A549 treated with Mapracorat at 1 μM for 4 hours (cell line): ENCODE measurements around the gene SYNGAP1. TPM values are rescaled to one million over a fixed set of nuclear protein-coding genes. Genes with fewer than 3 reads are reported as not detected.

Experiments used
- total RNA-seq: library from RNA; stranded (reverse); fragments of 200-300 nt; extraction: Qiagen RNA extraction; gene quantifications from 5 replicates; pipeline ENCODE4 v1.2.3, GENCODE V29; 2022

Gene SYNGAP1
- 3.2 to 9.3 TPM (median 4.4 TPM) in 5 replicates for total RNA-seq

GRCh38 chr6:33419580-33420490, at the start of gene SYNGAP1:
TSS of gene SYNGAP1 (plus strand) at chr6:33420065. CDS start at chr6:33420265, 200 bp downstream.

GRCh38 chr6:33391278-33391921, 28.5 kb upstream of the SYNGAP1 start, which contains the start of gene KIFC1:
TSS of gene KIFC1 (plus strand) at chr6:33391823. CDS start at chr6:33391986, 163 bp downstream.

DNA sequence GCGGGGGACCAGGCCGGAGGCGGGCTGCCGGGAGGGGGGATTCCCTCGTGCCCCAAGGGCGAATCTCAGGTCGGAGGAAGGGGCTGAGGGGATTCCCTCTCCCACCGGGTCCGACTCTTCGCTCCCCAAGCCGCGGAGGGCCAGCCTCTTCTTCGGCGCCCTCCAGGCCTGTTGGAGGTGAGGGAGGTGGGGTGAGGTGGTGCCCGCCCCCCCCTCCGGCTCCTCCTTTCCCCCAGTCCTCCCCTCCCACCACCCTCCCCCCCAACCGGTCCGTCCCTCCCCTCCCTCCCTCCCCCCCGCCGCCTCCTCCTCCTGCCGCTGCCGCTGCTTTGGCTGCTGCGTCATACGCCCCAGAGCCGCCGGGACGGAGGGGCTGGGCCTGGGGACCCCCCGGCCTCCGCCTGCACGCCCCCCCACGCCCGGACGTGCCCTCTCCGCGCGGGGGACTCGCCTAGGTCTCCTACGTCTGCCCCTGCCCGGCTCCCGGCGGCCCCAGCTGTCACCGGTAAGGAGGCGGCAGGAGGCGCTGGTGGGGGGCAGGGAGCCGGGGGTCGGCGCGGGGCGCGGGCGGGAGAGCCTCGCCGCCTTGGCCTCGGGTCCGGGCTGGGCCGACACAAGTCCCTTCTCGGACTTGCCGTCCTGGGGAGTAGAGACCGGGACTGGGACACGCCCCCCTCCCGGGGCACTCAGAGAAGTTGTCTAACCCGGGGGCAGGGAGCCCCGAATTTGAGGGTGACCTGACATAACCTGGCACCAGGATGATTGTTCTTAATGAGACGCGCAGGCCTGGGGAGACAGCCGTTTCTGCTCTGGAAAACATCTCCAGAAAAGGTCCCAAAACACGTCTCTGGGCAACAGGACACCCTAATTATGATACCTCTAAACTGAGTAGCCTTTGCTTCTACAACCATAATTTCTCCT, 8.9 kb upstream of the SYNGAP1 start, which contains the start of gene PHF1:
Gene PHF1 (plus strand): TSS at position 304 of the 921 bp plus-strand sequence. CDS start 1,250 bp downstream, outside the sequence.

GRCh38 chr6:33417903-33418689, 1.8 kb upstream of the SYNGAP1 start, which contains the start of gene CUTA:
TSS of gene CUTA (minus strand) at chr6:33418107. CDS start at chr6:33418000, 107 bp downstream.

DNA sequence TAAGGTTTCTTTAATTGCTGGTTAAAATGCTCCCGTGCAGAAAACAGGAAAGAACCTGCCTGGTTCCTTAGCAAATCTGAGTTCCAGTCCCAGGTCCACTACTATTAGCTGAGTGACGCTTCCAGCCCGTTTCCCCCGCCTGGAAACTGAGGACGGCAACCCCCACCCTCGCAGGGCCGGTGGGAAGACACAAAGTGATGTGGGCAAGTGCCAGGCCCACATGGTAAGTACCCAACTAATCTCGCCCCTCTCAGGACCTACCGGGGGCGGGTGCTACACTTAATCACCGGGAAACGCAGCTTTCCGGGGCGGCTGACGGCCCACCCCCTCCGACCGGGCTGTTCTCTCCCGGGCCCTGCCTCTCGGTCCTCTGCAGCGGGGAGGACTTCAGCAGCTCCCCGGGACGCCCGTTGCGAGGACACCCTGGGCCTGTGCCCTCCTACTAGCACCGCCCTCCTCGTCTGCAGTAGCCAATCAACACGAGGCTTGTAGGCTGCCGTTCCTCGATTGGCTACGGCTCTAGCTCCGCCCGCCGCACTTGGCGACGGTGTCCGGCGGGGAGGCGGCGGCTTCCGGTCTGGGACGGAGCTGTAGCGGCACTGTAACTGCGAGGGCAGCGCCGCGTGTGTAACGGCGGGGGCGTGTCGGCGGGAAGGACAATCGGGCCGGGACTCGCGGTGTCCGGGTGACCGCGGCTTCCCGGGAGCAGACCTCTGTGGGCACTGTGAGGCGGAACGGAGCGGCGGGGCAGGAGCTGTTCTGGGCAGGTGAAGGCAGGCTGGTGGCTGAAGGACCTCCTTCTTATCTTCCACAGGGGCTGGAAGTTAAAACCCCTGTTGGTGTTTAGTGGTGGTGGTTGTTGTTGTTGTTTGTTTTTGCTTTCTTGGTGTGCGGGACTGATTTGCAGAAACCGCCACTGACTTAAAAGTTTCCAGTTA, 34.4 kb downstream of the SYNGAP1 start, which contains the start of gene ZBTB9:
Gene ZBTB9 (plus strand): TSS at position 568 of the 938 bp plus-strand sequence. CDS start 525 bp downstream, outside the sequence.

Other genes with a start within 250 kb of the SYNGAP1 start
- gene COL11A2, start 227.6 kb upstream of the SYNGAP1 start, total RNA-seq = 0.69 to 1.1 TPM (median 0.83 TPM) in 5 replicates
- gene RXRB, start 219.4 kb upstream of the SYNGAP1 start, total RNA-seq = 16.8 to 21.8 TPM (median 19.3 TPM) in 5 replicates
- 104 to 111 TPM (median 108 TPM) in 5 replicates for gene SLC39A7, start 219.2 kb upstream of the SYNGAP1 start, total RNA-seq
- 11.5 to 15.6 TPM (median 15.0 TPM) in 5 replicates for gene HSD17B8, start 215.4 kb upstream of the SYNGAP1 start, total RNA-seq
- gene RING1, start 211.6 kb upstream of the SYNGAP1 start, total RNA-seq = 19.6 to 25.9 TPM (median 24.4 TPM) in 5 replicates
- 16.0 to 19.1 TPM (median 17.1 TPM) in 5 replicates for gene VPS52, start 148.2 kb upstream of the SYNGAP1 start, total RNA-seq
- gene RPS18, start 148.0 kb upstream of the SYNGAP1 start, total RNA-seq = 2,503 to 2,635 TPM (median 2,544 TPM) in 5 replicates
- gene B3GALT4, start 142.9 kb upstream of the SYNGAP1 start, total RNA-seq = 0.56 to 1.3 TPM (median 0.87 TPM) in 5 replicates
- gene WDR46, start 130.8 kb upstream of the SYNGAP1 start, total RNA-seq = 48.0 to 54.9 TPM (median 53.1 TPM) in 5 replicates
- 96.5 to 132 TPM (median 106 TPM) in 5 replicates for gene PFDN6, start 130.5 kb upstream of the SYNGAP1 start, total RNA-seq
- 11.1 to 15.1 TPM (median 13.9 TPM) in 5 replicates for gene RGL2, start 121.1 kb upstream of the SYNGAP1 start, total RNA-seq
- 34.5 to 39.4 TPM (median 36.1 TPM) in 5 replicates for gene TAPBP, start 106.0 kb upstream of the SYNGAP1 start, total RNA-seq
- 2.3 to 4.2 TPM (median 3.1 TPM) in 5 replicates for gene ZBTB22, start 102.3 kb upstream of the SYNGAP1 start, total RNA-seq
- gene DAXX, start 97.1 kb upstream of the SYNGAP1 start, total RNA-seq = 34.0 to 37.2 TPM (median 35.3 TPM) in 5 replicates
- gene KIFC1, start 28.2 kb upstream of the SYNGAP1 start, total RNA-seq = 36.9 to 44.7 TPM (median 43.5 TPM) in 5 replicates
- 13.8 to 18.4 TPM (median 14.6 TPM) in 5 replicates for gene PHF1, start 9.1 kb upstream of the SYNGAP1 start, total RNA-seq
- 168 to 225 TPM (median 201 TPM) in 5 replicates for gene CUTA, start 2.0 kb upstream of the SYNGAP1 start, total RNA-seq
- gene ZBTB9, start 34.5 kb downstream of the SYNGAP1 start, total RNA-seq = 10.3 to 12.5 TPM (median 10.7 TPM) in 5 replicates
- 36.4 to 45.2 TPM (median 43.4 TPM) in 5 replicates for gene BAK1, start 160.2 kb downstream of the SYNGAP1 start, total RNA-seq
- gene ITPR3, start 201.3 kb downstream of the SYNGAP1 start, total RNA-seq = 33.0 to 50.7 TPM (median 44.5 TPM) in 5 replicates